Iris pigment epithelial cell (primary cell): Measurements from ENCODE around the gene LAG3.

ENCODE experiments used
- DNase-seq: peaks from one replicate; pipeline ENCODE4 v3.0.0-alpha.2; 2011; ENCODE audit warnings: low read depth

LAG3 gene

DNA sequence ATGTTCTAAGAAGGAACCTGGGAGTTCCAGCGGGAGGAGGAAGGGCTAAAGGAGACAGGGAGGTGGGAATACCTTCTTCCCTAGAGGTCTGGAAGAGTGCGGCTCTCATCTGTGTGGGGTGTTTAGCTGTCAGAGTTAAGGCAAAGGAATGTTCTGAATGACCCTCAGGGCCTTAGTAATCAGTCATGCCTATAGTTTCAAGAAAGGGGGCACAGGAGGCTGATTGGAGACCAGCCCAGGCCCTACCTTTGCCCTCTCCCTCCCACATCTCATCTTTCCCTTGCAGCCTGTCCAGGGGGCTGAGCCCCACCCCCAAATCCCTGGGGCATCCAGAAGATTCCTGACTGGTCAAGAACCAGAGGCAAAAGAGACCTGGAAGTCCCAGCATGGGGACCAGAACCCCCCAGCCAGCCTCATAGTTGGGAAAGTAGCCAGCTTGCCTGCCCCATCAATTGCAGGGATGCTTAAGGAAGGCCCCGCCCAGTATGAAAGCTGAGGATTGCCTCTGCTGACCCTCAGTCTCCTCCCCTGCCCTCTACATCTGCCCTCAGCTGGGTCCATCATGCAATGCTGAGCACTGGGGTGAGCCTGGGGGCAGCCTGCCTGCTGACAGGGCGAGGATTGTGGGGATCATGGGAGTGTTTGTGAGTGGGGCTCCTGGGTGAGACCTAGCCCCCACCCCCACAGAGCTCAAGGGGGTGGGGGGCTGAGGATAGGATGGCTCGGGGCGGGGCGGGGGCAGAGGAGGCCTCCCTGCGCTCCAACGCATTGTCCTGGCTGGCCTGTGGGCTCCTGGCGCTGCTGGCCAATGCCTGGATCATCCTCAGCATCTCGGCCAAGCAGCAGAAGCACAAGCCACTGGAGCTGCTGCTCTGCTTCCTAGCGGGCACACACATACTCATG, 51.1 kb downstream of the LAG3 start:
- no peak for DNase-seq

DNA sequence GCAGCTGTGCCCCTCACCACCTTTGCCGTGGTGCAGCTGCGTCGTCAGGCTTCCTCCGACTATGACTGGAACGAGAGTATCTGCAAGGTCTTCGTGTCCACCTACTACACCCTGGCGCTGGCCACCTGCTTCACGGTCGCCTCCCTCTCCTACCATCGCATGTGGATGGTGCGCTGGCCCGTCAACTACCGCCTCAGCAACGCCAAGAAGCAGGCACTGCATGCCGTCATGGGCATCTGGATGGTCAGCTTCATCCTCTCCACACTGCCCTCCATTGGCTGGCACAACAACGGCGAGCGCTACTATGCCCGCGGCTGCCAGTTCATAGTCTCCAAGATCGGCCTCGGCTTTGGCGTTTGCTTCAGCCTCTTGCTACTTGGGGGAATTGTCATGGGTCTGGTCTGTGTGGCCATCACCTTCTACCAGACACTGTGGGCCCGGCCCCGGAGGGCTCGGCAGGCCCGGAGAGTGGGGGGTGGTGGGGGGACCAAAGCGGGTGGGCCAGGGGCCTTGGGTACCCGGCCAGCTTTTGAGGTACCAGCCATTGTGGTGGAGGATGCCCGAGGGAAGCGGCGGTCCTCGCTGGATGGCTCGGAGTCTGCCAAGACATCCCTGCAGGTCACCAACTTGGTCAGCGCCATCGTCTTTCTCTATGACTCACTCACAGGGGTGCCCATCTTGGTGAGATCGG, 51.9 kb downstream of the LAG3 start:
- no peak for DNase-seq

DNA sequence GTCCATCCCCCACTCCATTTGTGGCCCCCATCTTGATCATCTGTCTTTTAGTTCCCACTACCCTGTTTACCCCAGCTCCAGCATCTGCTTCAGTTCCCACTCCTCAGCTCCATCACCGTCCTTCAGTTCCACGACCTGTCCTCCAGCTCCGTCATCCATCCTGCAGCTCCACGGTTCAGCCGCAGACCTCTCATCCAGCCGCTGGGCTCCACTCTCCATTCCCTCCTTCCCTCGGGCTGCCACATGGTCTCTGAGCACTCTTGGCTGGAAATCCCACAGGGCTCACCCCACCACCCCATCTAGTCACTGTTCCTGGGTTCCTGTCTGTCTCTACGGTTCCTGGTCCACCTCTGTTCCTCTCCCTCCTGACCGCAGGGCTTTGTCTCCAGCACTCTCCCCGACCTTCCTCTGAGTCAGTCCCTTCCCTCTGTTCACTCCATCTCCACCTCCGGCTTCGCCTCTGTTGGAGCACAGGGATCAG, 52.6 kb downstream of the LAG3 start:
- peak; percentile 45 for DNase-seq

DNA sequence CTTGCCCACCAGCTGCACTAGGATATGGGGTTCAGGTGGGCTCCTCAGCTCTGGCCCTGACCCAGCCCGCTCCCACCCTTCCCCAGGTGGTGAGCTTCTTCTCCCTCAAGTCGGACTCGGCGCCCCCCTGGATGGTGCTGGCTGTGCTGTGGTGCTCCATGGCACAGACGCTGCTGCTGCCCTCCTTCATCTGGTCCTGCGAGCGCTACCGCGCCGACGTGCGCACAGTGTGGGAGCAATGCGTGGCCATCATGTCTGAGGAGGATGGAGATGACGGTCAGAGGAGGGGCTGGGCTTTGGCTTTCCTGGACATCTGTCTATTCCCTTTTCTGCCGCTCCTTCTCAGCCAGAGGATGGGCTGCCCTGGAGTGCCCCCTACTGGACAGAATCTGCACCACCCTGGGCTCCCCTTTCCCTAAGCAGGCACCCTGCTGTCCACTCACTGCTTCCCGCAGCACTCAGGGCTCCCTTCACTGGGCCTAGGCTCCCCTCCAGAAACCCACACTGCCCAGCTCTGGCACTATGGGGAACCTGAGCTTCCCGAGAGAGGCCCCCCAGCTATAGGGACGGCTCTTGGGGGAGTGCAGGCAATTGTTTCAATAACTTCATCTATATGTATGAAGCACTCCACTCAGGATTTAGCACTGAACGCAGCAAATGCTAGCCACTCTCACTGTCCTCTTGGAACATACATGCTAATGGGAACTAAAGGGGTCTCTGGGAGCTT, 53.2 kb downstream of the LAG3 start:
- peak; percentile 80 for DNase-seq

DNA sequence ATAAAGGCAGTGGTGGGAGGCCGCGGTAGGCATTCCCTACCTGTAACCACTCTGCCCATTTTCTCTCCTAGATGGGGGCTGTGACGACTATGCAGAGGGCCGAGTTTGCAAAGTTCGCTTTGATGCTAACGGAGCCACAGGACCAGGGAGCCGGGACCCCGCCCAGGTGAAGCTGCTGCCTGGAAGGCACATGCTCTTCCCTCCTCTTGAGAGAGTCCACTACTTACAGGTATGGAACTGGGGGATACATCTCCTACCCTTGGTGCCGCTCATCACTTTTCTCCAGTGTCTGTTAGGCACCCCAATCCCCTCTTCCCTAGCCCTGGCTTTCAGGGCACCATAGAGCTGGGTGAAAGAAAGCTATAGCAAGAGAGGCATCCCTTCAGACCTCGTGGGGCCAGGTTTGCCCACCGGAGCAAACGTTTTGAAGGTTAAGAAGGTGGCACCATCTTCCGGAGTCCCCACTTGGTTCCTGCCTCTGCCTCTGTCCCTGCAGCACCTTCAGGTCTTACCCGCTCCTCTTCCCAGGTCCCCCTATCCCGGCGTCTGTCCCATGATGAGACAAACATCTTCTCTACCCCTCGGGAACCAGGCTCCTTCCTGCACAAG, 53.9 kb downstream of the LAG3 start:
- DNase-seq = no peak

DNA sequence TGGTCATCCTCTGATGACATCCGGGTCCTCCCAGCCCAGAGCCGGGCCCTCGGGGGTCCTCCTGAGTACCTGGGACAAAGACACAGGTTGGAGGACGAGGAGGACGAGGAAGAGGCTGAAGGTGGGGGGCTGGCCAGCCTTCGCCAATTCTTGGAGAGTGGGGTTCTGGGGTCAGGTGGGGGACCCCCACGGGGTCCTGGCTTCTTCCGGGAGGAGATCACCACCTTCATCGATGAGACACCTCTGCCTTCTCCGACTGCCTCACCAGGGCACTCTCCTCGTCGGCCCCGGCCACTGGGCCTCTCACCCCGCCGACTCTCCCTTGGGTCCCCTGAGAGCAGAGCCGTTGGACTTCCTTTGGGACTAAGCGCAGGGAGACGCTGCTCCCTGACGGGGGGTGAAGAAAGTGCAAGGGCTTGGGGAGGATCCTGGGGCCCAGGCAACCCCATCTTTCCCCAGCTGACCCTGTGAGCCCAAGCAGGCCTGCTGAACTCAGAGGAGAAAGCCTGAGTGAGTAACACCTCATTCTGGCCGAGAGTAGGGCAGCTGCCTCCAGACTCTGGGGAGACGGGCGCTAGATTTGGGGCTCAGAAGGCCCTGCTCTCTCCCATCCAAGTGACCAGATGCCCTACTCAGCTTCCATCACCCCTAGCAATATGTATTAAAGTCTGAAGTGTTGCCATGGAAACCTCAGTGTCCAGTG, 54.6 kb downstream of the LAG3 start:
- DNase-seq = no peak

DNA sequence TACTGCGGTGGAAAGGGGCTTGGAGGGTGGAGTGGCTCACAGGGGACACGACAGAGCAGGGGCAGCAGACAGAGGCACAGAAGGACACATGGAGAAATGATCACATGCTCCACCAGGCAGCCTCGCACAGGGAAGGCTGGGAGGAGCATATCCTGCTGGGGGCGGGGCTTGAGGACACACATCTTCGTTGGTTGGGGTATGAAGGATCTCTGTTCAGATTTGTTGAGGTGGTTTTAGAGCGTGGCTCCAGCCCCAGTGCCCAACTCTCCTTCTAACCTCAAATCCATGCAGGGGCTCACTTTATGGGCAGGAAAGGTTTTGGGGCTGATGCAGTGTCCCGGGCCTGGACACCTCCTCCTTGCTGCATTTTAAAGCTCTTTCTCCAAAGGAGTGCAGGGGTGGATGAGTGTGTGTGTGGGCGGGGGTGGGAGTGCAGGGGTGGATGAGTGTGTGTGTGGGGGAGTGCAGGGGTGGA, 55.2 kb downstream of the LAG3 start:
- DNase-seq = peak; percentile 82
